ENCODE results near the gene GRM1.

GRCh38 chr6:146341493-146342230 is 312.8 kb downstream of the GRM1 start:
- TF ChIP-seq EZH2 (IDR thresholded peaks at IDR 0.05; ENCODE audit: borderline replicate concordance, low read length) (no peak), CTCF (conservative IDR thresholded peaks at IDR 0.05 in 1 of 2, IDR thresholded peaks at IDR 0.05 in 1 of 2; ENCODE audit: extremely low read depth in 1 of 2, insufficient read depth in 1 of 2, low read depth in 1 of 2, low read length in 2 of 2) (no peak)
